Thymus (tissue), 11 donors: Measurements from ENCODE around the gene AP1S3. TPM values are rescaled to one million over a fixed set of nuclear protein-coding genes. Genes with fewer than 3 reads are reported as not detected.
"Not testable (repeated sequence)": the region's sequence is repeated elsewhere in the genome, so short reads cannot be mapped to it uniquely, and the experiment has no call there.

ENCODE experiments used
- DNase-seq, 9 donors: peaks; one replicate each; pipeline ENCODE4 v3.0.0-alpha.2; 2013; ENCODE audit warnings: low spot score in 9 of 9, low read depth in 6 of 9, missing footprints in 1 of 9
- H3K27ac ChIP-seq, 2 donors: one replicate each; pipeline ENCODE4 v1.5.1; 2013; ENCODE audit warnings: control low read depth in 1 of 2, low read depth in 1 of 2, low read length in 1 of 2, mild to moderate bottlenecking in 1 of 2, moderate library complexity in 1 of 2
- H3K27me3 ChIP-seq, 2 donors: one replicate each; pipeline ENCODE4 v1.5.1; 2013; ENCODE audit warnings: low read length in 1 of 2; ENCODE audit not compliant: control insufficient read depth in 2 of 2, insufficient read depth in 1 of 2
- H3K36me3 ChIP-seq, 2 donors: one replicate each; pipeline ENCODE4 v1.5.1; 2013; ENCODE audit warnings: low read length in 1 of 2, mild to moderate bottlenecking in 1 of 2, moderate library complexity in 1 of 2; ENCODE audit not compliant: control insufficient read depth in 2 of 2, insufficient read depth in 2 of 2
- H3K4me1 ChIP-seq, 2 donors: one replicate each; pipeline ENCODE4 v1.5.1; 2013; ENCODE audit warnings: low read length in 2 of 2; ENCODE audit not compliant: control insufficient read depth in 2 of 2, insufficient read depth in 2 of 2
- H3K4me3 ChIP-seq, 2 donors: one replicate each; pipeline ENCODE4 v1.5.1; 2013; ENCODE audit warnings: low read length in 2 of 2, control low read depth in 1 of 2, mild to moderate bottlenecking in 1 of 2
- H3K9me3 ChIP-seq, 2 donors: one replicate each; pipeline ENCODE4 v1.5.1; 2013; ENCODE audit warnings: low read length in 1 of 2, mild to moderate bottlenecking in 1 of 2; ENCODE audit not compliant: control insufficient read depth in 2 of 2, insufficient read depth in 1 of 2
- WGBS: extraction: QIAGEN DNeasy Blood & Tissue Kit; methylation state at CpG from one replicate; pipeline ENCODE4 v1.1.7; 2013; 5-methylcytosine and 5-hydroxymethylcytosine counted together
- polyA plus RNA-seq: library from polyadenylated mRNA; stranded (reverse); fragments of 200-250 nt; gene quantifications from one replicate; pipeline ENCODE4 v1.2.3, GENCODE V29; 2013
- total RNA-seq: library from RNA; stranded (reverse); fragments of 120-200 nt; gene quantifications from one replicate; pipeline ENCODE4 v1.2.4, GENCODE V29; 2013
- donor health status: healthy.

AP1S3 gene
- total and polyA plus RNA-seq, 2 donors = 1.6 to 2.5 TPM

GRCh38 chr2:223815884-223816570 lies 21.4 kb downstream of the AP1S3 start:
- no peaks in the 10 kb centered on the region for H3K4me1 ChIP-seq
- no peaks in the 10 kb centered on the region for H3K36me3 ChIP-seq
- no peak overlapping the region for H3K4me3 ChIP-seq
- WGBS = 90% methylated on average over 13 of the region's 13 CpGs
- no peaks in the 10 kb centered on the region for H3K27me3 ChIP-seq
- DNase-seq = no peak
- no peak overlapping the region for H3K27ac ChIP-seq
- no peaks in the 10 kb centered on the region for H3K9me3 ChIP-seq

- Histone ChIP-seq H3K9me3 (no peaks in the 10 kb centered on the region), H3K4me1 (no peaks in the 10 kb centered on the region), H3K27me3 (no peaks in the 10 kb centered on the region), H3K4me3 (no peak overlapping the region), H3K27ac (no peak overlapping the region), H3K36me3 (no peaks in the 10 kb centered on the region)
- WGBS = 95% methylated on average over 3 of the region's 3 CpGs
- peak in 1 of 9 donors; percentile 21 for DNase-seq
These were observed 22.0 kb downstream of the AP1S3 start for GRCh38 chr2:223815186-223815883.

- H3K36me3 ChIP-seq, H3K9me3 ChIP-seq, H3K27me3 ChIP-seq, DNase-seq, H3K4me3 ChIP-seq, H3K4me1 ChIP-seq, H3K27ac ChIP-seq: not testable (repeated sequence)
- WGBS = 94% methylated on average over 3 of the region's 3 CpGs
These were observed 22.6 kb downstream of the AP1S3 start for GRCh38 chr2:223814764-223815163.

- Histone ChIP-seq H3K27ac (no peak overlapping the region), H3K27me3 (no peaks in the 10 kb centered on the region), H3K4me1 (no peaks in the 10 kb centered on the region), H3K9me3 (no peaks in the 10 kb centered on the region), H3K36me3 (no peaks in the 10 kb centered on the region), H3K4me3 (no peak overlapping the region)
- WGBS = 97% methylated on average over 2 of the region's 2 CpGs
- no peak for DNase-seq
These were observed 24.1 kb downstream of the AP1S3 start for GRCh38 chr2:223813329-223813728.

GRCh38 chr2:223811757-223812156 lies 25.6 kb downstream of the AP1S3 start:
- no peaks in the 10 kb centered on the region for H3K27me3 ChIP-seq
- no peaks in the 10 kb centered on the region for H3K4me1 ChIP-seq
- no peak overlapping the region for H3K4me3 ChIP-seq
- WGBS = 98% methylated on average over 2 of the region's 2 CpGs
- H3K36me3 ChIP-seq = no peaks in the 10 kb centered on the region
- DNase-seq = no peak
- no peaks in the 10 kb centered on the region for H3K9me3 ChIP-seq
- H3K27ac ChIP-seq = no peak overlapping the region

- Histone ChIP-seq H3K36me3 (no peaks in the 10 kb centered on the region), H3K27me3 (no peaks in the 10 kb centered on the region), H3K27ac (no peak overlapping the region), H3K4me3 (no peak overlapping the region), H3K9me3 (no peaks in the 10 kb centered on the region), H3K4me1 (no peaks in the 10 kb centered on the region)
- WGBS = 92% methylated on average over 8 of the region's 8 CpGs
- DNase-seq = no peak
These were observed 32.4 kb downstream of the AP1S3 start for GRCh38 chr2:223805008-223805407.

- Histone ChIP-seq H3K27ac (no peak overlapping the region), H3K4me3 (no peak overlapping the region), H3K9me3 (no peaks in the 10 kb centered on the region), H3K36me3 (no peaks in the 10 kb centered on the region), H3K27me3 (no peaks in the 10 kb centered on the region), H3K4me1 (no peaks in the 10 kb centered on the region)
- 65% methylated on average over 5 of the region's 5 CpGs for WGBS
- no peak for DNase-seq
These were observed 35.6 kb downstream of the AP1S3 start for GRCh38 chr2:223801736-223802135.

GRCh38 chr2:223800908-223801307 lies 36.5 kb downstream of the AP1S3 start:
- no peaks in the 10 kb centered on the region for H3K36me3 ChIP-seq
- no peak overlapping the region for H3K27ac ChIP-seq
- 97% methylated on average over 4 of the region's 4 CpGs for WGBS
- no peaks in the 10 kb centered on the region for H3K9me3 ChIP-seq
- H3K4me1 ChIP-seq = no peaks in the 10 kb centered on the region
- DNase-seq = no peak
- no peaks in the 10 kb centered on the region for H3K27me3 ChIP-seq
- H3K4me3 ChIP-seq = no peak overlapping the region

- Histone ChIP-seq H3K27ac (no peak overlapping the region), H3K4me3 (no peak overlapping the region), H3K36me3 (no peaks in the 10 kb centered on the region), H3K27me3 (no peaks in the 10 kb centered on the region), H3K4me1 (no peaks in the 10 kb centered on the region), H3K9me3 (no peaks in the 10 kb centered on the region)
- 89% methylated on average over 4 of the region's 4 CpGs for WGBS
- DNase-seq = no peak
These were observed 39.3 kb downstream of the AP1S3 start for GRCh38 chr2:223797811-223798721.
